Fibroblast of pulmonary artery (primary cell): ENCODE results near the gene PARL.
A peak's percentile ranks its signal among the peaks of the same experiment; 100 is the strongest.

ENCODE experiments used
- DNase-seq: peaks from one replicate; pipeline ENCODE4 v3.0.0-alpha.2; 2010; ENCODE audit warnings: low read depth
- H3K4me3 ChIP-seq: replicated peaks from 2 replicates; pipeline ENCODE4 v1.5.1; 2011; ENCODE audit warnings: low read depth, mild to moderate bottlenecking, control low read depth, low read length, moderate library complexity
- CTCF ChIP-seq: IDR thresholded peaks from 2 replicates; pipeline ENCODE4 v1.5.1; 2011; ENCODE audit warnings: mild to moderate bottlenecking, control low read depth, low read length, inconsistent platforms; ENCODE audit errors: missing control alignments

The PARL gene

GRCh38 chr3:183808355-183808754, 76.3 kb downstream of the PARL start:
- TF ChIP-seq CTCF, result no peak
- no peak for DNase-seq
- no peak overlapping the region for H3K4me3 ChIP-seq

GRCh38 chr3:183807881-183808280, 76.8 kb downstream of the PARL start:
- no peak overlapping the region for H3K4me3 ChIP-seq
- DNase-seq, result no peak
- no peak for TF ChIP-seq CTCF

- TF ChIP-seq CTCF, result no peak
- no peak overlapping the region for H3K4me3 ChIP-seq
- DNase-seq, result no peak
These were observed 77.4 kb downstream of the PARL start for GRCh38 chr3:183807209-183807728.

GRCh38 chr3:183802989-183803388, 81.7 kb downstream of the PARL start:
- no peak overlapping the region for H3K4me3 ChIP-seq
- peak; percentile 42 for DNase-seq

GRCh38 chr3:183801601-183802000, 83.1 kb downstream of the PARL start:
- TF ChIP-seq CTCF, result no peak
- no peak overlapping the region for H3K4me3 ChIP-seq
- no peak for DNase-seq

More at GRCh38 chr3:183802989-183803388, 81.7 kb downstream of the PARL start:
- TF ChIP-seq CTCF, result no peak

GRCh38 chr3:183800243-183800863, 84.3 kb downstream of the PARL start:
- no peak for TF ChIP-seq CTCF
- H3K4me3 ChIP-seq, result no peak overlapping the region
- no peak for DNase-seq

GRCh38 chr3:183799461-183799860, 85.2 kb downstream of the PARL start:
- H3K4me3 ChIP-seq, result no peak overlapping the region
- no peak for DNase-seq
- no peak for TF ChIP-seq CTCF
